Astrocyte (in vitro differentiated cells and primary cell): ENCODE results near the gene SRRM4. TPM values are rescaled to one million over a fixed set of nuclear protein-coding genes. Genes with fewer than 3 reads are reported as not detected.

Experiments used
- DNase-seq: peaks from one replicate; pipeline ENCODE4 v3.0.0-alpha.2; 2010; ENCODE audit warnings: low read depth
- FAIRE-seq: peaks from 2 replicates; lab custom pipeline; 2011; peaks lifted over from hg19 to GRCh38; lab: Jason Lieb, UNC
- H2AFZ ChIP-seq: 2 replicates; pipeline ENCODE4 v1.6.0; 2012; ENCODE audit warnings: low read depth, low read length, inconsistent platforms
- H3K27ac ChIP-seq: 2 replicates; pipeline ENCODE4 v1.5.1; 2011; ENCODE audit warnings: low read depth, low read length, inconsistent platforms
- H3K27me3 ChIP-seq: 2 replicates; pipeline ENCODE4 v1.6.0; 2011; ENCODE audit warnings: low read length, inconsistent platforms; ENCODE audit not compliant: insufficient read depth
- H3K36me3 ChIP-seq: 2 replicates; pipeline ENCODE4 v1.5.1; 2011; ENCODE audit warnings: low read length, inconsistent platforms; ENCODE audit not compliant: insufficient read depth
- H3K4me1 ChIP-seq: 2 replicates; pipeline ENCODE4 v1.5.1; 2011; ENCODE audit warnings: low read length, inconsistent platforms; ENCODE audit not compliant: insufficient read depth
- H3K4me2 ChIP-seq: 2 replicates; pipeline ENCODE4 v1.6.0; 2012; ENCODE audit warnings: low read length, inconsistent platforms
- H3K4me3 ChIP-seq: 2 replicates; pipeline ENCODE4 v1.5.1; 2011; ENCODE audit warnings: low read depth, mild to moderate bottlenecking, low read length, inconsistent platforms; ENCODE audit not compliant: insufficient read depth
- H3K79me2 ChIP-seq: 2 replicates; pipeline ENCODE4 v1.6.0; 2012; ENCODE audit warnings: mild to moderate bottlenecking, low read length, inconsistent platforms; ENCODE audit not compliant: insufficient read depth
- H3K9ac ChIP-seq: 2 replicates; pipeline ENCODE4 v1.6.0; 2012; ENCODE audit warnings: mild to moderate bottlenecking, low read length, inconsistent platforms
- H3K9me3 ChIP-seq: 2 replicates; pipeline ENCODE4 v1.5.1; 2012; ENCODE audit warnings: low read depth, mild to moderate bottlenecking, low read length, inconsistent platforms; ENCODE audit not compliant: insufficient read depth
- H4K20me1 ChIP-seq: 2 replicates; pipeline ENCODE4 v1.6.0; 2012; ENCODE audit warnings: low read length, inconsistent platforms; ENCODE audit not compliant: insufficient read depth
- H3K27ac Mint-ChIP-seq: one replicate; pipeline ENCODE4 v1.8.0; 2021; ENCODE audit warnings: mild to moderate bottlenecking, mixed read lengths; ENCODE audit not compliant: unreplicated experiment
- H3K27me3 Mint-ChIP-seq: one replicate; pipeline ENCODE4 v1.8.0; 2021; ENCODE audit warnings: low read depth, mixed read lengths; ENCODE audit not compliant: unreplicated experiment
- H3K36me3 Mint-ChIP-seq: one replicate; pipeline ENCODE4 v1.8.0; 2021; ENCODE audit warnings: low read depth, mixed read lengths; ENCODE audit not compliant: unreplicated experiment
- H3K4me1 Mint-ChIP-seq: one replicate; pipeline ENCODE4 v1.8.0; 2021; ENCODE audit warnings: low read depth, mixed read lengths; ENCODE audit not compliant: unreplicated experiment
- H3K4me3 Mint-ChIP-seq: one replicate; pipeline ENCODE4 v1.8.0; 2021; ENCODE audit warnings: mild to moderate bottlenecking, moderate library complexity, mixed read lengths; ENCODE audit not compliant: unreplicated experiment
- H3K9me3 Mint-ChIP-seq: one replicate; pipeline ENCODE4 v1.8.0; 2021; ENCODE audit warnings: mild to moderate bottlenecking, mixed read lengths; ENCODE audit not compliant: unreplicated experiment
- CTCF ChIP-seq: IDR thresholded peaks from 2 replicates; pipeline ENCODE4 v1.5.1; 2011; ENCODE audit warnings: low read depth, mild to moderate bottlenecking, inconsistent platforms, low read length, moderate library complexity; ENCODE audit not compliant: insufficient read depth
- EZH2 ChIP-seq: IDR thresholded peaks from 2 replicates; pipeline ENCODE4 v1.6.1; 2012; ENCODE audit warnings: mild to moderate bottlenecking, low read length, inconsistent platforms; ENCODE audit not compliant: insufficient read depth
- total RNA-seq: library from RNA; stranded (reverse); gene quantifications from 2 replicates; pipeline ENCODE4 v1.2.1, GENCODE V29; 2021

The SRRM4 gene
- total RNA-seq, 1 donor from 2014 or later: 0.30 TPM

DNA sequence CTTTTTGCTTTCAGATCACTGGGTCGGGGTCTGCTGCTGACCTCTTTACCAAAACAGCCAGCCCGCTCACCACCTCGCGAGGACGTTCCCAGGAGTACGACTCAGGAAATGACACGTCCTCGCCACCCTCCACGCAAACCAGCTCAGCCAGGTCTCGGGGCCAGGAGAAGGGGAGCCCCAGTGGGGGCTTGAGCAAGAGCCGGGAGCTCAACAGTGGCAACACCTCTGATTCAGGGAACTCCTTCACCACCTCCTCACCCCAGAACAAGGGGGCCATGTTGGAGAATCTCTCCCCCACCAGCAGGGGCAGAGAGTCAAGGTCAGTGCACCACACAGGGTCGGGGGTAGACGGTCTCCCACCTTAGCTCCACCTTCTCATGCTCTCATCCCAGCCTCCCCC lies 164.0 kb downstream of the SRRM4 start:
- DNase-seq (no peak), FAIRE-seq (no peak)
- H3K4me3 ChIP-seq: no peak overlapping the region
- no peaks in the 10 kb centered on the region for H3K9me3 Mint-ChIP-seq
- no peaks in the 10 kb centered on the region for H3K27me3 ChIP-seq
- H3K36me3 ChIP-seq: no peaks in the 10 kb centered on the region
- no peaks in the 10 kb centered on the region for H3K79me2 ChIP-seq
- H3K4me1 ChIP-seq: no peaks in the 10 kb centered on the region
- peaks cover 1% of the 10 kb centered on the region for H3K36me3 Mint-ChIP-seq
- H4K20me1 ChIP-seq: no peaks in the 10 kb centered on the region
- no peak overlapping the region for H3K27ac ChIP-seq
- no peak overlapping the region for H2AFZ ChIP-seq
- no peaks in the 10 kb centered on the region for H3K9me3 ChIP-seq
- no peak overlapping the region for H3K27ac Mint-ChIP-seq
- no peak overlapping the region for H3K9ac ChIP-seq
- no peak overlapping the region for H3K4me2 ChIP-seq
- H3K4me1 Mint-ChIP-seq: peaks cover 7% of the 10 kb centered on the region
- peaks cover 2% of the 10 kb centered on the region for H3K27me3 Mint-ChIP-seq
- TF ChIP-seq EZH2 (no peak), CTCF (no peak)
- H3K4me3 Mint-ChIP-seq: no peak overlapping the region

GRCh38 chr12:119147847-119148448 lies 166.6 kb downstream of the SRRM4 start:
- H3K36me3 ChIP-seq: no peaks in the 10 kb centered on the region
- no peak overlapping the region for H3K27ac Mint-ChIP-seq

More at GRCh38 chr12:119147847-119148448, 166.6 kb downstream of the SRRM4 start:
- H3K79me2 ChIP-seq: no peaks in the 10 kb centered on the region
- no peak for DNase-seq
- no peak overlapping the region for H3K27ac ChIP-seq
- Mint-ChIP-seq H3K4me1 (peaks cover 7% of the 10 kb centered on the region), H3K9me3 (peaks cover 5% of the 10 kb centered on the region), H3K36me3 (peaks cover 1% of the 10 kb centered on the region), H3K4me3 (no peak overlapping the region), H3K27me3 (peaks cover 2% of the 10 kb centered on the region)
- no peak overlapping the region for H3K4me3 ChIP-seq
- H2AFZ ChIP-seq: no peak overlapping the region
- FAIRE-seq: no peak
- no peak overlapping the region for H3K4me2 ChIP-seq
- no peak overlapping the region for H3K9ac ChIP-seq
- TF ChIP-seq CTCF: no peak
- no peaks in the 10 kb centered on the region for H4K20me1 ChIP-seq
- H3K4me1 ChIP-seq: no peaks in the 10 kb centered on the region
- no peaks in the 10 kb centered on the region for H3K27me3 ChIP-seq
- no peaks in the 10 kb centered on the region for H3K9me3 ChIP-seq
